Stomach (tissue), 4 donors: Measurements from ENCODE around the gene COLQ.

Experiments
- EP300 ChIP-seq: sonication (generic); formaldehyde crosslinking; IDR thresholded peaks from one replicate; pipeline ENCODE4 v1.6.1; 2017; ENCODE audit warnings: antibody characterized with exemption
- POLR2A ChIP-seq, 4 donors: fragments of 450-650 bp; IDR thresholded peaks; one replicate each; pipeline ENCODE4 v1.6.1; 2016; ENCODE audit warnings: antibody characterized with exemption in 4 of 4, control low read depth in 2 of 4, mild to moderate bottlenecking in 1 of 4, moderate library complexity in 1 of 4
- TF ChIP-seq, protein P1 (sequence below), 7 experiments: fragments of 450-650 bp in 4 of 7; fragments of 200-600 bp in 3 of 7; sonication (generic) in 3 of 7; IDR thresholded peaks; one replicate each; pipeline ENCODE4 v1.5.1; 2016 to 2019; ENCODE audit warnings: antibody characterized with exemption in 7 of 7, control low read depth in 2 of 7, mild to moderate bottlenecking in 1 of 7

DNA sequence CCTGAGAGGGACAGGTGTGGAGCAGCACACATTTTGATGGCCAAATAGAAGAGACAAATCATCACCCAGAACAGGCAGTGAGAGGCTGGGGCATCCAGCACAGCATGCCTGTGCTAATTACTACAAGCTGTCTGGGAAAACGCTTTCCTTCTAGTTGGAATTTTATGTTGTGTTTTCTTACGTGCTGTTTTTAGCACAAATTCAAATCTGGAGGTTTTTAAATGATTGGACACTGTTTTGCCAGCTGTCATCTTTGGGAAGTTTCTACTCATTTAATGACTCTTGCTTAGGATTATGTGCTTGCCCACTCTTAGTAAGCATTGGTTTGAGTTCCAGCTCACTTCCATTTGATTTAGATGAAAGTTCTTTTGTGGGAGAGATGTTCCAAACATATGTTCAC, 50.7 kb downstream of the COLQ start:
- TF ChIP-seq, protein P1, sequence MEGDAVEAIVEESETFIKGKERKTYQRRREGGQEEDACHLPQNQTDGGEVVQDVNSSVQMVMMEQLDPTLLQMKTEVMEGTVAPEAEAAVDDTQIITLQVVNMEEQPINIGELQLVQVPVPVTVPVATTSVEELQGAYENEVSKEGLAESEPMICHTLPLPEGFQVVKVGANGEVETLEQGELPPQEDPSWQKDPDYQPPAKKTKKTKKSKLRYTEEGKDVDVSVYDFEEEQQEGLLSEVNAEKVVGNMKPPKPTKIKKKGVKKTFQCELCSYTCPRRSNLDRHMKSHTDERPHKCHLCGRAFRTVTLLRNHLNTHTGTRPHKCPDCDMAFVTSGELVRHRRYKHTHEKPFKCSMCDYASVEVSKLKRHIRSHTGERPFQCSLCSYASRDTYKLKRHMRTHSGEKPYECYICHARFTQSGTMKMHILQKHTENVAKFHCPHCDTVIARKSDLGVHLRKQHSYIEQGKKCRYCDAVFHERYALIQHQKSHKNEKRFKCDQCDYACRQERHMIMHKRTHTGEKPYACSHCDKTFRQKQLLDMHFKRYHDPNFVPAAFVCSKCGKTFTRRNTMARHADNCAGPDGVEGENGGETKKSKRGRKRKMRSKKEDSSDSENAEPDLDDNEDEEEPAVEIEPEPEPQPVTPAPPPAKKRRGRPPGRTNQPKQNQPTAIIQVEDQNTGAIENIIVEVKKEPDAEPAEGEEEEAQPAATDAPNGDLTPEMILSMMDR (IDR thresholded peaks at IDR 0.05): no peak
- TF ChIP-seq POLR2A (IDR thresholded peaks at IDR 0.05): no peak
- TF ChIP-seq EP300: no peak
